MM.1S (cell line): Measurements from ENCODE around the gene CCL23.

Source experiments
- DNase-seq: peaks from one replicate; pipeline ENCODE4 v3.0.0-alpha.2; 2015
- H2AFZ ChIP-seq: fragments of 300-600 bp; sonication (generic); 2 replicates; pipeline ENCODE4 v1.6.0; 2016; ENCODE audit warnings: antibody characterized with exemption, low read length
- H3F3A ChIP-seq: fragments of 300-600 bp; sonication (generic); 2 replicates; pipeline ENCODE4 v1.6.1; 2016; ENCODE audit warnings: mild to moderate bottlenecking, antibody characterized with exemption, low read length, moderate library complexity, mixed read lengths; ENCODE audit not compliant: insufficient read depth
- H3K27ac ChIP-seq: fragments of 300-600 bp; sonication (generic); 2 replicates; pipeline ENCODE4 v1.5.1; 2016; ENCODE audit warnings: mild to moderate bottlenecking, low read length
- H3K27me3 ChIP-seq: fragments of 300-600 bp; sonication (generic); replicated peaks from 2 replicates; pipeline ENCODE4 v1.6.0; 2016; ENCODE audit warnings: low read length; ENCODE audit not compliant: insufficient read depth
- H3K36me3 ChIP-seq: fragments of 300-600 bp; sonication (generic); replicated peaks from 2 replicates; pipeline ENCODE4 v1.6.1; 2016; ENCODE audit warnings: mild to moderate bottlenecking, low read length, mixed read lengths; ENCODE audit not compliant: insufficient read depth
- H3K4me1 ChIP-seq: fragments of 300-600 bp; sonication (generic); 2 replicates; pipeline ENCODE4 v1.6.1; 2016; ENCODE audit warnings: low read length, mixed read lengths
- H3K4me2 ChIP-seq: fragments of 300-600 bp; sonication (generic); 2 replicates; pipeline ENCODE4 v1.6.0; 2016; ENCODE audit warnings: low read depth, low read length
- H3K4me3 ChIP-seq: fragments of 300-600 bp; sonication (generic); 2 replicates; pipeline ENCODE4 v1.5.1; 2016; ENCODE audit warnings: low read length, mixed read lengths
- H3K79me2 ChIP-seq: fragments of 300-600 bp; sonication (generic); 2 replicates; pipeline ENCODE4 v1.6.1; 2016; ENCODE audit warnings: mixed run types, low read length, mixed read lengths
- H3K9ac ChIP-seq: fragments of 300-600 bp; sonication (generic); 2 replicates; pipeline ENCODE4 v1.6.1; 2016; ENCODE audit warnings: low read length, mixed read lengths
- H3K9me2 ChIP-seq: fragments of 300-600 bp; sonication (generic); replicated peaks from 2 replicates; pipeline ENCODE4 v1.6.1; 2016; ENCODE audit warnings: mild to moderate bottlenecking, low read length, mixed read lengths; ENCODE audit not compliant: insufficient read depth
- H3K9me3 ChIP-seq: fragments of 300-600 bp; sonication (generic); replicated peaks from 2 replicates; pipeline ENCODE4 v1.6.1; 2016; ENCODE audit warnings: mild to moderate bottlenecking, low read length, mixed read lengths; ENCODE audit not compliant: insufficient read depth
- H4K20me1 ChIP-seq: fragments of 300-600 bp; sonication (generic); 2 replicates; pipeline ENCODE4 v1.6.1; 2016; ENCODE audit warnings: mild to moderate bottlenecking, low read length, moderate library complexity, mixed read lengths; ENCODE audit not compliant: insufficient read depth
- CTCF ChIP-seq: fragments of 300-600 bp; sonication (generic); IDR thresholded peaks from 2 replicates; pipeline ENCODE4 v1.5.1; 2016; ENCODE audit warnings: antibody characterized with exemption, low read length, mixed read lengths
- EZH2 ChIP-seq: fragments of 300-600 bp; sonication (generic); optimal IDR thresholded peaks from 2 replicates; pipeline ENCODE3; 2017; ENCODE audit warnings: low read depth, mild to moderate bottlenecking, antibody characterized with exemption, low read length, mixed read lengths
- EZH2phosphoT487 ChIP-seq: fragments of 300-600 bp; sonication (generic); IDR thresholded peaks from 2 replicates; pipeline ENCODE4 v1.6.1; 2018; ENCODE audit warnings: antibody characterized with exemption, low read length

CCL23 gene

GRCh38 chr17:36030956-36031355 lies 13.2 kb upstream of the CCL23 start:
- no peaks in the 10 kb centered on the region for H4K20me1 ChIP-seq
- TF ChIP-seq EZH2phosphoT487 (no peak), CTCF (no peak), EZH2 (no peak)
- H3K4me1 ChIP-seq: no peaks in the 10 kb centered on the region
- H3K36me3 ChIP-seq: no peaks in the 10 kb centered on the region
- no peaks in the 10 kb centered on the region for H3K9me2 ChIP-seq
- no peaks in the 10 kb centered on the region for H3F3A ChIP-seq
- no peak overlapping the region for H3K4me3 ChIP-seq
- no peak overlapping the region for H3K9ac ChIP-seq
- no peak overlapping the region for H3K27ac ChIP-seq
- no peaks in the 10 kb centered on the region for H3K27me3 ChIP-seq
- no peak overlapping the region for H2AFZ ChIP-seq
- no peak for DNase-seq
- H3K79me2 ChIP-seq: no peaks in the 10 kb centered on the region
- H3K4me2 ChIP-seq: no peak overlapping the region
- no peaks in the 10 kb centered on the region for H3K9me3 ChIP-seq

GRCh38 chr17:36027761-36028160 lies 10.0 kb upstream of the CCL23 start:
- no peak for DNase-seq
- no peak overlapping the region for H3K27ac ChIP-seq
- no peaks in the 10 kb centered on the region for H3F3A ChIP-seq

GRCh38 chr17:36024106-36024869 lies 6.5 kb upstream of the CCL23 start:
- no peaks in the 10 kb centered on the region for H3F3A ChIP-seq
- no peaks in the 10 kb centered on the region for H3K4me1 ChIP-seq
- H3K9me3 ChIP-seq: no peaks in the 10 kb centered on the region
- H3K4me3 ChIP-seq: no peak overlapping the region
- no peaks in the 10 kb centered on the region for H3K36me3 ChIP-seq
- no peaks in the 10 kb centered on the region for H3K79me2 ChIP-seq
- H3K4me2 ChIP-seq: no peak overlapping the region
- no peak for TF ChIP-seq EZH2phosphoT487
- TF ChIP-seq EZH2: no peak
- no peak for TF ChIP-seq CTCF
- H4K20me1 ChIP-seq: no peaks in the 10 kb centered on the region
- H2AFZ ChIP-seq: no peak overlapping the region
- no peaks in the 10 kb centered on the region for H3K27me3 ChIP-seq
- H3K27ac ChIP-seq: no peak overlapping the region
- no peak for DNase-seq
- H3K9me2 ChIP-seq: no peaks in the 10 kb centered on the region
- H3K9ac ChIP-seq: no peak overlapping the region

More at GRCh38 chr17:36027761-36028160, 10.0 kb upstream of the CCL23 start:
- Histone ChIP-seq H3K79me2 (no peaks in the 10 kb centered on the region), H2AFZ (no peak overlapping the region), H3K4me3 (no peak overlapping the region), H3K9ac (no peak overlapping the region), H3K4me2 (no peak overlapping the region), H3K36me3 (no peaks in the 10 kb centered on the region), H3K9me3 (no peaks in the 10 kb centered on the region), H4K20me1 (no peaks in the 10 kb centered on the region), H3K27me3 (no peaks in the 10 kb centered on the region), H3K9me2 (no peaks in the 10 kb centered on the region), H3K4me1 (no peaks in the 10 kb centered on the region)
- no peak for TF ChIP-seq CTCF
- TF ChIP-seq EZH2: no peak
- no peak for TF ChIP-seq EZH2phosphoT487
